Measurements from ENCODE around the gene S100A8. TPM values are rescaled to one million over a fixed set of nuclear protein-coding genes. Genes with fewer than 3 reads are reported as not detected.

S100A8 gene
- total RNA-seq, 1 donor from 2014 or later, result 50.0 TPM

GRCh38 chr1:153371231-153371630 is 19.6 kb downstream of the S100A8 start:
- FAIRE-seq (no peak), DNase-seq (ENCODE audit: low read depth) (peak; percentile 99)
- Histone ChIP-seq H3K36me3 (ENCODE audit: control insufficient read depth, insufficient read depth, low read length) (no peaks in the 10 kb centered on the region), H3K27me3 (ENCODE audit: control insufficient read depth, insufficient read depth, low read length) (no peaks in the 10 kb centered on the region), H3K4me3 (ENCODE audit: low read depth, low read length) (no peak overlapping the region)
- no peak for TF ChIP-seq CTCF (IDR thresholded peaks at IDR 0.05; ENCODE audit: insufficient read depth, low read length, severe bottlenecking)

GRCh38 chr1:153370146-153370545 is 20.7 kb downstream of the S100A8 start:
- no peak for TF ChIP-seq CTCF (IDR thresholded peaks at IDR 0.05; ENCODE audit: insufficient read depth, low read length, severe bottlenecking)
- Histone ChIP-seq H3K27me3 (ENCODE audit: control insufficient read depth, insufficient read depth, low read length) (no peaks in the 10 kb centered on the region), H3K36me3 (ENCODE audit: control insufficient read depth, insufficient read depth, low read length) (no peaks in the 10 kb centered on the region), H3K4me3 (ENCODE audit: low read depth, low read length) (no peak overlapping the region)
- no peak for FAIRE-seq
- no peak for DNase-seq (ENCODE audit: low read depth)

GRCh38 chr1:153368495-153368894 is 22.4 kb downstream of the S100A8 start:
- H3K27me3 ChIP-seq (ENCODE audit: control insufficient read depth, insufficient read depth, low read length), result no peaks in the 10 kb centered on the region
- no peak for TF ChIP-seq CTCF (IDR thresholded peaks at IDR 0.05; ENCODE audit: insufficient read depth, low read length, severe bottlenecking)
- no peaks in the 10 kb centered on the region for H3K36me3 ChIP-seq (ENCODE audit: control insufficient read depth, insufficient read depth, low read length)
- H3K4me3 ChIP-seq (ENCODE audit: low read depth, low read length), result no peak overlapping the region
- no peak for FAIRE-seq
- DNase-seq (ENCODE audit: low read depth), result no peak

GRCh38 chr1:153367090-153367489 is 23.8 kb downstream of the S100A8 start:
- no peak for TF ChIP-seq CTCF (IDR thresholded peaks at IDR 0.05; ENCODE audit: insufficient read depth, low read length, severe bottlenecking)
- Histone ChIP-seq H3K4me3 (ENCODE audit: low read depth, low read length) (no peak overlapping the region), H3K36me3 (ENCODE audit: control insufficient read depth, insufficient read depth, low read length) (no peaks in the 10 kb centered on the region), H3K27me3 (ENCODE audit: control insufficient read depth, insufficient read depth, low read length) (no peaks in the 10 kb centered on the region)
- no peak for DNase-seq (ENCODE audit: low read depth)
- FAIRE-seq, result no peak

GRCh38 chr1:153366261-153366660 is 24.6 kb downstream of the S100A8 start:
- H3K4me3 ChIP-seq (ENCODE audit: low read depth, low read length), result no peak overlapping the region
- TF ChIP-seq CTCF (IDR thresholded peaks at IDR 0.05; ENCODE audit: insufficient read depth, low read length, severe bottlenecking), result no peak
- no peaks in the 10 kb centered on the region for H3K27me3 ChIP-seq (ENCODE audit: control insufficient read depth, insufficient read depth, low read length)
- FAIRE-seq (no peak), DNase-seq (ENCODE audit: low read depth) (no peak)
- H3K36me3 ChIP-seq (ENCODE audit: control insufficient read depth, insufficient read depth, low read length), result no peaks in the 10 kb centered on the region

GRCh38 chr1:153365696-153366095 is 25.2 kb downstream of the S100A8 start:
- Histone ChIP-seq H3K4me3 (ENCODE audit: low read depth, low read length) (no peak overlapping the region), H3K27me3 (ENCODE audit: control insufficient read depth, insufficient read depth, low read length) (no peaks in the 10 kb centered on the region), H3K36me3 (ENCODE audit: control insufficient read depth, insufficient read depth, low read length) (no peaks in the 10 kb centered on the region)
- no peak for DNase-seq (ENCODE audit: low read depth)
- TF ChIP-seq CTCF (IDR thresholded peaks at IDR 0.05; ENCODE audit: insufficient read depth, low read length, severe bottlenecking), result no peak
- FAIRE-seq, result no peak
